SK-N-MC (cell line): ENCODE data around the gene ERICH2.
A peak's percentile ranks its signal among the peaks of the same experiment; 100 is the strongest.
"Not testable (repeated sequence)": the region's sequence is repeated elsewhere in the genome, so short reads cannot be mapped to it uniquely, and the experiment has no call there.

Source experiments
- DNase-seq: peaks from one replicate; pipeline ENCODE4 v3.0.0-alpha.2; 2011; ENCODE audit warnings: low read depth, low spot score
- H3K27ac ChIP-seq: fragments of 200-600 bp; sonication (generic); 2 replicates; pipeline ENCODE4 v1.5.1; 2016; ENCODE audit warnings: mixed run types
- H3K36me3 ChIP-seq: fragments of 200-600 bp; sonication (generic); 2 replicates; pipeline ENCODE4 v1.6.1; 2017; ENCODE audit warnings: antibody characterized with exemption, low read length, mixed read lengths; ENCODE audit not compliant: insufficient read depth
- H3K4me3 ChIP-seq: fragments of 200-600 bp; sonication (generic); 2 replicates; pipeline ENCODE4 v1.5.1; 2016
- H3K9ac ChIP-seq: fragments of 200-600 bp; sonication (generic); 2 replicates; pipeline ENCODE4 v1.8.0; 2017; ENCODE audit warnings: mixed run types, mixed read lengths; ENCODE audit not compliant: insufficient read length
- H3K9me3 ChIP-seq: fragments of 200-600 bp; sonication (generic); 2 replicates; pipeline ENCODE4 v1.6.1; 2017; ENCODE audit warnings: low read depth, mild to moderate bottlenecking, antibody characterized with exemption, low read length, moderate library complexity, mixed read lengths
- EZH2 ChIP-seq: fragments of 200-600 bp; sonication (generic); IDR thresholded peaks from one replicate; pipeline ENCODE4 v1.6.1; 2017; ENCODE audit warnings: antibody characterized with exemption
- FOXP2 ChIP-seq: optimal IDR thresholded peaks from 2 replicates; pipeline ENCODE3; 2011; ENCODE audit warnings: mild to moderate bottlenecking, moderate library complexity; ENCODE audit not compliant: insufficient read depth; ENCODE audit errors: extremely low read length, control extremely low read depth
- POLR2AphosphoS5 ChIP-seq: IDR thresholded peaks from 2 replicates; pipeline ENCODE4 v1.6.1; 2012; ENCODE audit warnings: mild to moderate bottlenecking, low read depth, low read length, borderline replicate concordance

ERICH2 gene

GRCh38 chr2:170745305-170745704 lies 24.9 kb upstream of the ERICH2 start:
- H3K36me3 ChIP-seq: no peaks in the 10 kb centered on the region
- TF ChIP-seq FOXP2 (no peak), POLR2AphosphoS5 (no peak), EZH2 (no peak)
- DNase-seq: no peak
- no peaks in the 10 kb centered on the region for H3K9me3 ChIP-seq
- H3K4me3 ChIP-seq: no peak overlapping the region
- no peak overlapping the region for H3K9ac ChIP-seq
- no peak overlapping the region for H3K27ac ChIP-seq

- Histone ChIP-seq H3K36me3 (no peaks in the 10 kb centered on the region), H3K27ac (no peak overlapping the region), H3K9ac (no peak overlapping the region), H3K4me3 (no peak overlapping the region), H3K9me3 (no peaks in the 10 kb centered on the region)
- TF ChIP-seq POLR2AphosphoS5 (no peak), EZH2 (no peak), FOXP2 (no peak)
- no peak for DNase-seq
Observed at GRCh38 chr2:170747921-170748320, 22.3 kb upstream of the ERICH2 start.

GRCh38 chr2:170751555-170751954 lies 18.6 kb upstream of the ERICH2 start:
- H3K9ac ChIP-seq, H3K4me3 ChIP-seq, H3K27ac ChIP-seq, DNase-seq, H3K9me3 ChIP-seq, H3K36me3 ChIP-seq: not testable (repeated sequence)

- H3K9me3 ChIP-seq: no peaks in the 10 kb centered on the region
- H3K4me3 ChIP-seq: no peak overlapping the region
- H3K9ac ChIP-seq: no peak overlapping the region
- no peak overlapping the region for H3K27ac ChIP-seq
- H3K36me3 ChIP-seq: no peaks in the 10 kb centered on the region
- no peak for DNase-seq
- no peak for TF ChIP-seq FOXP2
- TF ChIP-seq EZH2: no peak
Observed at GRCh38 chr2:170761572-170761971, 8.6 kb upstream of the ERICH2 start.

GRCh38 chr2:170762760-170763159 lies 7.4 kb upstream of the ERICH2 start:
- Histone ChIP-seq H3K27ac (no peak overlapping the region), H3K9me3 (no peaks in the 10 kb centered on the region), H3K36me3 (no peaks in the 10 kb centered on the region), H3K4me3 (no peak overlapping the region), H3K9ac (no peak overlapping the region)
- no peak for TF ChIP-seq EZH2
- TF ChIP-seq POLR2AphosphoS5: no peak
- no peak for TF ChIP-seq FOXP2
- DNase-seq: no peak

- no peak for TF ChIP-seq FOXP2
- no peak for TF ChIP-seq POLR2AphosphoS5
- no peaks in the 10 kb centered on the region for H3K36me3 ChIP-seq
- H3K27ac ChIP-seq: no peak overlapping the region
- H3K4me3 ChIP-seq: no peak overlapping the region
- DNase-seq: no peak
- H3K9me3 ChIP-seq: no peaks in the 10 kb centered on the region
- H3K9ac ChIP-seq: no peak overlapping the region
Observed at GRCh38 chr2:170763232-170763631, 6.9 kb upstream of the ERICH2 start.

GRCh38 chr2:170764880-170765261 lies 5.3 kb upstream of the ERICH2 start:
- Histone ChIP-seq H3K27ac (no peak overlapping the region), H3K36me3 (no peaks in the 10 kb centered on the region), H3K9me3 (no peaks in the 10 kb centered on the region), H3K4me3 (no peak overlapping the region), H3K9ac (no peak overlapping the region)
- no peak for TF ChIP-seq POLR2AphosphoS5
- no peak for TF ChIP-seq EZH2
- no peak for TF ChIP-seq FOXP2
- no peak for DNase-seq

- H3K9ac ChIP-seq: no peak overlapping the region
- no peaks in the 10 kb centered on the region for H3K9me3 ChIP-seq
- no peak for TF ChIP-seq FOXP2
- TF ChIP-seq POLR2AphosphoS5: no peak
- no peak for TF ChIP-seq EZH2
- no peak for DNase-seq
- H3K4me3 ChIP-seq: no peak overlapping the region
- H3K27ac ChIP-seq: no peak overlapping the region
- no peaks in the 10 kb centered on the region for H3K36me3 ChIP-seq
Observed at GRCh38 chr2:170766693-170767092, 3.5 kb upstream of the ERICH2 start.

GRCh38 chr2:170770606-170771420 lies 635 bp downstream of the ERICH2 start:
- TF ChIP-seq POLR2AphosphoS5 (0 out of 2 replicates have a peak, but pooled peaks have one; percentile 24), EZH2 (no peak)
- H3K9me3 ChIP-seq: no peaks in the 10 kb centered on the region
- peak overlapping the region; percentile 82 for H3K4me3 ChIP-seq
- no peaks in the 10 kb centered on the region for H3K36me3 ChIP-seq
- no peak overlapping the region for H3K27ac ChIP-seq
- H3K9ac ChIP-seq: peak overlapping the region; percentile 31
- DNase-seq: no peak
